ENCODE results near the gene PCDHGC3.

Gene PCDHGC3

GRCh38 chr5:141508440-141508797, 32.7 kb downstream of the PCDHGC3 start:
- DNase-seq (ENCODE audit: low spot score), result no peak

- DNase-seq (ENCODE audit: low spot score), result no peak
Observed at GRCh38 chr5:141508798-141509611, 33.2 kb downstream of the PCDHGC3 start.

GRCh38 chr5:141510160-141510559, 34.4 kb downstream of the PCDHGC3 start:
- no peak for DNase-seq (ENCODE audit: low spot score)

- no peak for DNase-seq (ENCODE audit: low spot score)
Observed at GRCh38 chr5:141510850-141511601, 35.3 kb downstream of the PCDHGC3 start.

GRCh38 chr5:141511771-141512325, 36.1 kb downstream of the PCDHGC3 start:
- DNase-seq (ENCODE audit: low spot score), result no peak

GRCh38 chr5:141512390-141512910, 36.7 kb downstream of the PCDHGC3 start:
- peak; percentile 84 for DNase-seq (ENCODE audit: low spot score)

- peak; percentile 23 for DNase-seq (ENCODE audit: low spot score)
Observed at GRCh38 chr5:141512911-141513626, 37.3 kb downstream of the PCDHGC3 start.

- DNase-seq (ENCODE audit: low spot score), result peak; percentile 63
Observed at GRCh38 chr5:141513627-141514329, 38.0 kb downstream of the PCDHGC3 start.

- no peak for DNase-seq (ENCODE audit: low spot score)
Observed at GRCh38 chr5:141514330-141515133, 38.8 kb downstream of the PCDHGC3 start.

GRCh38 chr5:141515141-141515540, 39.4 kb downstream of the PCDHGC3 start:
- no peak for DNase-seq (ENCODE audit: low spot score)

- no peak for DNase-seq (ENCODE audit: low spot score)
Observed at GRCh38 chr5:141515946-141516671, 40.3 kb downstream of the PCDHGC3 start.

- no peak for DNase-seq (ENCODE audit: low spot score)
Observed at GRCh38 chr5:141516672-141517025, 40.9 kb downstream of the PCDHGC3 start.

GRCh38 chr5:141517312-141517711, 41.5 kb downstream of the PCDHGC3 start:
- no peak for DNase-seq (ENCODE audit: low spot score)

- no peak for DNase-seq (ENCODE audit: low spot score)
Observed at GRCh38 chr5:141517880-141518617, 42.3 kb downstream of the PCDHGC3 start.

GRCh38 chr5:141518618-141519015, 42.9 kb downstream of the PCDHGC3 start:
- DNase-seq (ENCODE audit: low spot score), result no peak

- DNase-seq (ENCODE audit: low spot score), result no peak
Observed at GRCh38 chr5:141519605-141520565, 44.1 kb downstream of the PCDHGC3 start.

- DNase-seq (ENCODE audit: low spot score), result peak; percentile 23
Observed at GRCh38 chr5:141521244-141521781, 45.5 kb downstream of the PCDHGC3 start.

GRCh38 chr5:141522301-141522700, 46.5 kb downstream of the PCDHGC3 start:
- DNase-seq (ENCODE audit: low spot score), result no peak

All from CD4-positive, alpha-beta T cell treated with Interleukin-2 at 100 ng/mL for 4 hours (primary cell).